HG02938 (cell line): ENCODE results near the gene RAB43.
"Not testable (repeated sequence)": the region's sequence is repeated elsewhere in the genome, so short reads cannot be mapped to it uniquely, and the experiment has no call there.

ENCODE experiments used
- ATAC-seq: cut with Tn5 transposase; IDR thresholded peaks from one replicate; pipeline ENCODE4 v1.9.1; 2021; ENCODE audit warnings: mild to moderate bottlenecking, moderate library complexity; ENCODE audit not compliant: unreplicated experiment

Gene RAB43

GRCh38 chr3:129122412-129123011 lies 908 bp upstream of the RAB43 start:
- no peak for ATAC-seq

- ATAC-seq, result peak; percentile 5
Observed at GRCh38 chr3:129121016-129121791, 400 bp downstream of the RAB43 start.

GRCh38 chr3:129120254-129121004 lies 1.2 kb downstream of the RAB43 start:
- ATAC-seq, result peak; percentile 67

- ATAC-seq, result no peak
Observed at GRCh38 chr3:129119365-129120100, 2.1 kb downstream of the RAB43 start.

GRCh38 chr3:129118745-129119144 lies 2.9 kb downstream of the RAB43 start:
- no peak for ATAC-seq

- ATAC-seq, result no peak
Observed at GRCh38 chr3:129117134-129117533, 4.5 kb downstream of the RAB43 start.

GRCh38 chr3:129116482-129116946 lies 5.1 kb downstream of the RAB43 start:
- no peak for ATAC-seq

- no peak for ATAC-seq
Observed at GRCh38 chr3:129114455-129114854, 7.1 kb downstream of the RAB43 start.

GRCh38 chr3:129112308-129113052 lies 9.1 kb downstream of the RAB43 start:
- ATAC-seq, result no peak

- ATAC-seq, result not testable (repeated sequence)
Observed at GRCh38 chr3:129111076-129111780, 10.4 kb downstream of the RAB43 start.

- ATAC-seq, result no peak
Observed at GRCh38 chr3:129107793-129108192, 13.8 kb downstream of the RAB43 start.

- ATAC-seq, result no peak
Observed at GRCh38 chr3:129106866-129107565, 14.6 kb downstream of the RAB43 start.

- no peak for ATAC-seq
Observed at GRCh38 chr3:129106320-129106719, 15.3 kb downstream of the RAB43 start.

- no peak for ATAC-seq
Observed at GRCh38 chr3:129105862-129106261, 15.7 kb downstream of the RAB43 start.

GRCh38 chr3:129104498-129105079 lies 17.0 kb downstream of the RAB43 start:
- no peak for ATAC-seq

GRCh38 chr3:129104051-129104450 lies 17.6 kb downstream of the RAB43 start:
- no peak for ATAC-seq

- ATAC-seq, result no peak
Observed at GRCh38 chr3:129103296-129103695, 18.3 kb downstream of the RAB43 start.

- ATAC-seq, result no peak
Observed at GRCh38 chr3:129101370-129102138, 20.1 kb downstream of the RAB43 start.
